Heart left ventricle (tissue), 16 donors: Measurements from ENCODE around the gene DCDC2. TPM values are rescaled to one million over a fixed set of nuclear protein-coding genes. Genes with fewer than 3 reads are reported as not detected.
"Not testable (repeated sequence)": the region's sequence is repeated elsewhere in the genome, so short reads cannot be mapped to it uniquely, and the experiment has no call there.

Source experiments
- ATAC-seq, 4 donors: fragments of 200-7000 bp; cut with Tn5 transposase; one replicate each; pipeline ENCODE4 v1.9.1; 2020 to 2022; ENCODE audit warnings: moderate library complexity in 4 of 4, mild to moderate bottlenecking in 3 of 4, moderate number of reproducible peaks in 1 of 4
- DNase-seq, 5 donors: peaks; one replicate each; pipeline ENCODE4 v3.0.0-alpha.2; 2020
- H3K27ac ChIP-seq, 12 donors: fragments of 200-600 bp; sonication (generic) in 4 of 12; one replicate each; pipeline versions ENCODE4 v1.5.0 to v1.8.0; 2016 to 2022; ENCODE audit warnings: mild to moderate bottlenecking in 2 of 12
- H3K27me3 ChIP-seq, 9 donors: fragments of 200-600 bp; sonication (generic) in 2 of 9; one replicate each; pipeline versions ENCODE4 v1.5.1 to v1.8.0; 2016 to 2022; ENCODE audit warnings: mild to moderate bottlenecking in 3 of 9
- H3K36me3 ChIP-seq, 9 donors: fragments of 200-600 bp; sonication (generic) in 2 of 9; one replicate each; pipeline versions ENCODE4 v1.5.0 to v1.8.0; 2018 to 2022; ENCODE audit warnings: mild to moderate bottlenecking in 2 of 9
- H3K4me1 ChIP-seq, 12 donors: fragments of 200-600 bp; sonication (generic) in 4 of 12; one replicate each; pipeline versions ENCODE4 v1.5.0 to v1.8.0; 2016 to 2022; ENCODE audit warnings: mild to moderate bottlenecking in 3 of 12
- H3K4me3 ChIP-seq, 12 donors: fragments of 200-600 bp; sonication (generic) in 4 of 12; one replicate each; pipeline versions ENCODE4 v1.5.0 to v1.8.0; 2017 to 2022; ENCODE audit warnings: mild to moderate bottlenecking in 9 of 12, moderate library complexity in 4 of 12
- H3K9me3 ChIP-seq, 12 donors: fragments of 200-600 bp; sonication (generic) in 4 of 12; one replicate each; pipeline versions ENCODE4 v1.5.0 to v1.8.0; 2016 to 2022; ENCODE audit warnings: mild to moderate bottlenecking in 1 of 12
- CTCF ChIP-seq, 12 donors: fragments of 200-600 bp; sonication (generic) in 4 of 12; IDR thresholded peaks; one replicate each; pipeline versions ENCODE4 v1.5.0 to v1.8.0; 2018 to 2022; ENCODE audit warnings: antibody characterized with exemption in 12 of 12, mild to moderate bottlenecking in 5 of 12
- POLR2A ChIP-seq, 2 donors: fragments of 450-650 bp; IDR thresholded peaks; one replicate each; pipeline ENCODE4 v1.6.1; 2017; ENCODE audit warnings: antibody characterized with exemption in 2 of 2, mild to moderate bottlenecking in 2 of 2, moderate library complexity in 2 of 2
- WGBS, 4 donors: extraction: QIAGEN DNeasy Blood & Tissue Kit in 2 of 4; methylation state at CpG; one replicate each; pipeline versions ENCODE4 v1.1.5 to v1.1.7; 2013 to 2018; 5-methylcytosine and 5-hydroxymethylcytosine counted together
- intact Hi-C, 10 donors: fragments of 100-400 bp; cut with DNase I; formaldehyde crosslinking; loops; one replicate each; pipeline versions ENCODE4 v1.11.1 to v1.14.2; 2022
- polyA plus RNA-seq, 2 donors: library from polyadenylated mRNA; stranded (reverse); fragments of 200-250 nt; gene quantifications; one replicate each; pipeline ENCODE4 v1.2.3, GENCODE V29; 2013
- total RNA-seq, 9 donors: library from RNA; depleted of rRNA in 2 of 9; stranded (reverse); fragments of >200 nt in 2 of 9; fragmentation: NEBNext Ultra II Directional in 3 of 9; extraction: Animal tissue kit (Norgen Biotek cat#: 25700) in 3 of 9; gene quantifications; one replicate each; pipeline versions ENCODE4 v1.1.0 to v1.2.4, GENCODE V29; 2016 to 2023
- donor health status: ischemic (EF 13 %, LVEDD 7.1; RV severe dilation, severe dysfunction).
- donor health status: healthy with polysubstance abuse.
- donor health status: DM: no; HTN: yes; CAD: no.
- donor health status: DM: no; HTN: no; CAD: no.
- donor health status: ischemic (EF 25% LVEDD 6.9; RV normal size, moderate dysfunction).
- donor health status: ischemic (EF 25% LVEDD 5.7; RV mildly dilated, moderate dysfunction).
- donor health status: healthy.
- donor health status: DM: yes; HTN: yes; CAD: no.
- donor health status: ischemic (EF 35%, LVEDD 5.7; RV mildly dilated, moderate dysfunction).
- donor health status: nonischemic (EF 11% LVEDD 7.7; RV severe dilation, severe dysfunction).
- donor health status: DM: yes; HTN: yes; CAD: no.
- donor health status: PGD.
- donor health status: ischemic (EF 29% LVEDD 5.4; RV normal size, mild dysfunction).
- donor health status: nonischemic (EF 23%, LVEDD 6.1; RV moderate dilation, normal function).

DCDC2 gene
- total and polyA plus RNA-seq, 11 donors = 0.05 to 0.16 TPM; not detected in 9

- Histone ChIP-seq H3K27ac (no peak overlapping the region), H3K4me1 (no peaks in the 10 kb centered on the region), H3K9me3 (peaks cover 0 to 15% (median 0%) of the 10 kb centered on the region in 12 donors), H3K27me3 (peaks cover 0 to 8% (median 0%) of the 10 kb centered on the region in 9 donors), H3K36me3 (no peaks in the 10 kb centered on the region), H3K4me3 (no peak overlapping the region)
- no peak for TF ChIP-seq POLR2A (IDR thresholded peaks at IDR 0.05)
- TF ChIP-seq CTCF (IDR thresholded peaks at IDR 0.05) = no peak
- WGBS, 4 donors = 41 to 51% (median 46%) methylated on average over 4 of the region's 4 CpGs
- DNase-seq (no peak), ATAC-seq (no peak)
- intact Hi-C loops = no loop called here
These were observed 107.9 kb downstream of the DCDC2 start for GRCh38 chr6:24249926-24250325.

GRCh38 chr6:24245275-24245674 is 112.6 kb downstream of the DCDC2 start:
- no peak overlapping the region for H3K4me3 ChIP-seq
- intact Hi-C loops = no loop called here
- H3K36me3 ChIP-seq = no peaks in the 10 kb centered on the region
- 86 to 96% (median 87%) methylated on average over 2 of the region's 2 CpGs for WGBS, 4 donors
- peaks cover 0 to 8% (median 0%) of the 10 kb centered on the region in 9 donors for H3K27me3 ChIP-seq
- DNase-seq (no peak), ATAC-seq (no peak)
- H3K9me3 ChIP-seq = no peaks in the 10 kb centered on the region
- TF ChIP-seq CTCF (IDR thresholded peaks at IDR 0.05) (no peak), POLR2A (IDR thresholded peaks at IDR 0.05) (no peak)
- H3K27ac ChIP-seq = no peak overlapping the region
- no peaks in the 10 kb centered on the region for H3K4me1 ChIP-seq

GRCh38 chr6:24242924-24243323 is 114.9 kb downstream of the DCDC2 start:
- Histone ChIP-seq H3K27ac (no peak overlapping the region), H3K36me3 (no peaks in the 10 kb centered on the region), H3K4me1 (no peaks in the 10 kb centered on the region), H3K9me3 (no peaks in the 10 kb centered on the region), H3K4me3 (no peak overlapping the region), H3K27me3 (peaks cover 0 to 8% (median 0%) of the 10 kb centered on the region in 9 donors)
- DNase-seq = no peak
- TF ChIP-seq POLR2A (IDR thresholded peaks at IDR 0.05) (no peak), CTCF (IDR thresholded peaks at IDR 0.05) (no peak)
- WGBS, 4 donors = 32 to 59% (median 43%) methylated on average over 1 of the region's 1 CpG
- no peak for ATAC-seq
- intact Hi-C loops = no loop called here

- H3K4me1 ChIP-seq, H3K27ac ChIP-seq, intact Hi-C loops, H3K27me3 ChIP-seq, ATAC-seq, H3K4me3 ChIP-seq, DNase-seq, H3K9me3 ChIP-seq, H3K36me3 ChIP-seq: not testable (repeated sequence)
- WGBS, 4 donors = 44 to 81% (median 71%) methylated on average over 1 of the region's 1 CpG
These were observed 116.1 kb downstream of the DCDC2 start for GRCh38 chr6:24241779-24242178.

GRCh38 chr6:24240943-24241342 is 116.9 kb downstream of the DCDC2 start:
- DNase-seq = no peak
- intact Hi-C loops = no loop called here
- Histone ChIP-seq H3K9me3 (no peaks in the 10 kb centered on the region), H3K4me1 (no peaks in the 10 kb centered on the region), H3K27me3 (no peaks in the 10 kb centered on the region), H3K27ac (no peak overlapping the region), H3K36me3 (no peaks in the 10 kb centered on the region), H3K4me3 (no peak overlapping the region)
- TF ChIP-seq POLR2A (IDR thresholded peaks at IDR 0.05) (no peak), CTCF (IDR thresholded peaks at IDR 0.05) (no peak)
- ATAC-seq = no peak
- 61 to 77% (median 67%) methylated on average over 2 of the region's 2 CpGs for WGBS, 4 donors
